SK-N-SH (cell line): Measurements from ENCODE around the gene MZF1. TPM values are rescaled to one million over a fixed set of nuclear protein-coding genes. Genes with fewer than 3 reads are reported as not detected.

Experiments
- CTCF ChIA-PET: fragments of 300-600, 350-600 bp; formaldehyde crosslinking; extraction: SDS; loops from one replicate; lab custom pipeline; 2021; lab: Yijun Ruan, JAX
- POLR2A ChIA-PET: fragments of 350-600 bp; sonication (Branson Sonifier 250); formaldehyde crosslinking; extraction: SDS; loops from one replicate; lab custom pipeline; 2020; ENCODE audit warnings: antibody characterized with exemption, inconsistent platforms; lab: Yijun Ruan, JAX
- DNase-seq: peaks from one replicate; pipeline ENCODE4 v3.0.0; 2012
- H2AFZ ChIP-seq: fragments of 200-600 bp; sonication (generic); 2 replicates; pipeline ENCODE4 v1.8.1; 2016; ENCODE audit warnings: antibody characterized with exemption, mild to moderate bottlenecking, low read depth
- H3F3A ChIP-seq: fragments of 200-600 bp; sonication (generic); replicated peaks from 2 replicates; pipeline ENCODE3; 2016; ENCODE audit warnings: antibody characterized with exemption, mild to moderate bottlenecking; ENCODE audit not compliant: insufficient read depth
- H3K27ac ChIP-seq, 2 experiments: fragments of 200-500 bp in 1 of 2; fragments of 200-600 bp in 1 of 2; sonication (Bioruptor generic) in 1 of 2; sonication (generic), shearing (Covaris generic) in 1 of 2; 2 replicates each; pipeline versions ENCODE4 v1.5.1 to v1.6.1; 2014 to 2016; ENCODE audit warnings: low read depth in 2 of 2, inconsistent platforms in 1 of 2, low read length in 1 of 2, mild to moderate bottlenecking in 1 of 2, mixed read lengths in 1 of 2
- H3K27me3 ChIP-seq: fragments of 200-600 bp; sonication (generic), shearing (Covaris generic); 2 replicates; pipeline ENCODE4 v1.6.1; 2016; ENCODE audit warnings: mixed run types; ENCODE audit not compliant: insufficient read depth
- H3K36me3 ChIP-seq, 2 experiments: fragments of 200-500 bp in 1 of 2; fragments of 200-600 bp in 1 of 2; sonication (Bioruptor generic) in 1 of 2; sonication (generic) in 1 of 2; replicated peaks in 1 of 2; 2 replicates each; pipeline versions ENCODE3 to v1.5.1; 2014 to 2016; ENCODE audit warnings: low read length in 1 of 2, mild to moderate bottlenecking in 1 of 2; ENCODE audit not compliant: insufficient read depth in 2 of 2, control insufficient read depth in 1 of 2
- H3K4me1 ChIP-seq, 2 experiments: fragments of 200-500 bp in 1 of 2; fragments of 200-600 bp in 1 of 2; sonication (Bioruptor generic) in 1 of 2; sonication (generic), shearing (Covaris generic) in 1 of 2; 2 replicates each; pipeline versions ENCODE4 v1.5.1 to v1.6.1; 2014 to 2016; ENCODE audit warnings: low read depth in 1 of 2, low read length in 1 of 2, mixed run types in 1 of 2; ENCODE audit not compliant: insufficient read depth in 2 of 2, control insufficient read depth in 1 of 2
- H3K4me2 ChIP-seq: fragments of 200-600 bp; sonication (generic), shearing (Covaris generic); 2 replicates; pipeline ENCODE4 v1.6.1; 2017; ENCODE audit warnings: mixed run types
- H3K4me3 ChIP-seq, 2 experiments: fragments of 200-500 bp in 1 of 2; fragments of 200-600 bp in 1 of 2; sonication (Bioruptor generic) in 1 of 2; sonication (generic), shearing (Covaris generic) in 1 of 2; 2 replicates each; pipeline versions ENCODE4 v1.5.1 to v1.8.1; 2014 to 2016; ENCODE audit warnings: low read depth in 2 of 2, inconsistent platforms in 1 of 2, low read length in 1 of 2, mild to moderate bottlenecking in 1 of 2, mixed read lengths in 1 of 2, moderate library complexity in 1 of 2
- H3K79me2 ChIP-seq: fragments of 200-600 bp; sonication (generic); 2 replicates; pipeline ENCODE4 v1.8.1; 2017; ENCODE audit warnings: mild to moderate bottlenecking; ENCODE audit not compliant: insufficient read depth
- H3K9ac ChIP-seq: fragments of 200-600 bp; sonication (generic); 2 replicates; pipeline ENCODE4 v1.6.1; 2017; ENCODE audit warnings: mixed run types
- H3K9me2 ChIP-seq: fragments of 200-600 bp; sonication (generic); 2 replicates; pipeline ENCODE4 v1.6.1; 2017; ENCODE audit warnings: mixed run types
- H3K9me3 ChIP-seq: fragments of 200-600 bp; sonication (generic); 2 replicates; pipeline ENCODE4 v1.6.1; 2017; ENCODE audit warnings: mixed run types, mild to moderate bottlenecking, moderate library complexity
- H4K20me1 ChIP-seq: fragments of 200-600 bp; sonication (generic); 2 replicates; pipeline ENCODE4 v1.6.1; 2017; ENCODE audit warnings: mild to moderate bottlenecking, mixed run types; ENCODE audit not compliant: insufficient read depth
- CHD2 ChIP-seq: fragments of 150-350 bp; IDR thresholded peaks from 2 replicates; pipeline ENCODE4 v1.6.1; 2018; ENCODE audit warnings: low read length; ENCODE audit not compliant: partially characterized antibody
- ELF1 ChIP-seq: IDR thresholded peaks from 2 replicates; pipeline ENCODE4 v1.4.0; 2012
- EP300 ChIP-seq, 2 experiments: IDR thresholded peaks; 2 replicates each; pipeline versions ENCODE4 v1.4.0 to v1.6.1; 2012; ENCODE audit warnings: borderline replicate concordance in 1 of 2, low read depth in 1 of 2, low read length in 1 of 2
- EZH2phosphoT487 ChIP-seq: fragments of 200-600 bp; sonication (generic); IDR thresholded peaks from 2 replicates; pipeline ENCODE4 v1.6.1; 2017; ENCODE audit warnings: low read depth, mixed run types, mild to moderate bottlenecking, antibody characterized with exemption, moderate library complexity, borderline replicate concordance
- GABPA ChIP-seq: IDR thresholded peaks from 2 replicates; pipeline ENCODE4 v1.4.0; 2012; ENCODE audit warnings: low read depth, mild to moderate bottlenecking
- JUND ChIP-seq: IDR thresholded peaks from 2 replicates; pipeline ENCODE4 v1.4.0; 2012
- NRF1 ChIP-seq: IDR thresholded peaks from 2 replicates; pipeline ENCODE4 v1.6.1; 2012; ENCODE audit warnings: low read depth, mild to moderate bottlenecking, low read length
- POLR2AphosphoS5 ChIP-seq: IDR thresholded peaks from 2 replicates; pipeline ENCODE4 v1.6.1; 2012; ENCODE audit warnings: low read depth, low read length
- RAD21 ChIP-seq: IDR thresholded peaks from 2 replicates; pipeline ENCODE4 v1.6.1; 2012; ENCODE audit warnings: mild to moderate bottlenecking, low read length
- RFX5 ChIP-seq: IDR thresholded peaks from 2 replicates; pipeline ENCODE4 v1.6.1; 2012; ENCODE audit warnings: mild to moderate bottlenecking, improper control_type of control experiment, low read length
- RXRA ChIP-seq: IDR thresholded peaks from 2 replicates; pipeline ENCODE4 v1.4.0; 2012; ENCODE audit warnings: low read depth, mild to moderate bottlenecking, borderline replicate concordance
- SMC3 ChIP-seq: IDR thresholded peaks from 2 replicates; pipeline ENCODE4 v1.6.1; 2012; ENCODE audit warnings: low read depth, low read length, improper control_type of control experiment
- TAF1 ChIP-seq: IDR thresholded peaks from 2 replicates; pipeline ENCODE4 v1.6.1; 2012; ENCODE audit warnings: low read depth, mild to moderate bottlenecking, low read length, moderate library complexity, borderline replicate concordance
- ZBTB33 ChIP-seq: IDR thresholded peaks from 2 replicates; pipeline ENCODE4 v1.4.0; 2012; ENCODE audit warnings: low read depth, borderline replicate concordance
- WGBS: methylation state at CpG from one replicate; pipeline ENCODE4 v1.1.6; 2017; ENCODE audit warnings: low lambda C conversion rate; 5-methylcytosine and 5-hydroxymethylcytosine counted together
- polyA plus RNA-seq, 3 experiments: library from polyadenylated mRNA; depleted of rRNA; stranded (reverse); fragments of >200 nt; gene quantifications; 2 replicates each; pipeline ENCODE4 v1.2.3, GENCODE V29; 2012
- TF ChIP-seq, protein P1 (sequence below): fragments of 150-350 bp; IDR thresholded peaks from 2 replicates; pipeline ENCODE4 v1.6.1; 2016; ENCODE audit warnings: mild to moderate bottlenecking, low read depth, low read length

MZF1 gene
- polyA plus RNA-seq, 1 of the 3 experiments (the other 2 are of a cell fraction) = 31.8 TPM

DNA sequence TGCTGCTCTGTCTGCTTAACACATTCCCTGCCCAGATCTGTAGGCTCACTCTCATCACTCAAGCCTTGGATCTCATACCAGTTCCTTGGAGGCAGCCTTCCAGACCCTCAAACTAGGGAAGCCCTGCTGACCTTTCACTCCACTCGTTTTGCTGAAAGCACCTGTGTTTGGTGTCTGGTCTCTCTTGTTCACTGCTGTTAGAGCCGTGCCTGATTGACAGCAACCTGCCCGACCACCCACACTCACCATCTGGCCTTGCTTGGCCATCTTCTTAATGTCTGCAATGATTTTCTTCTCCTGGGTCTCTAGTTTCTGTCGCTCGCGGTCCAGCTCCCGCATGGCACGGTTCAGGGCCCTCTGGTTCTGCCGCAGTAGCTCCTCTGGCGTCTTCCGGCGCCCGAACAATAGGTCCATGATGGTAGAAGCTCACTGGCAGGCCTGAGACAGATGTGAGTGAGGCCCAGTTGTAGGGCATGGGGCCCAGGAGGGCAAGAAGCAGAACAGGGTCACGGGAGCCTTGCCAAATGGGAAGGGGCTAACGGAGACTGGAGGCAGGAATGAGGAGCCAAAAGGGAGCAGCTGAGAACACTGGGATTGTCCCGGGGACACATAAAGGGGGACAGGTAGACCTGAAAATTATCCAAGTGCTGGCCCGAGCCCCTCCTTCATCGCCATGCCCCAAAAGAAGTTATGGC, 19.2 kb downstream of the MZF1 start:
- peaks cover 67% of the 10 kb centered on the region for H3F3A ChIP-seq
- H3K9ac ChIP-seq = peak overlapping the region; percentile 76
- H2AFZ ChIP-seq = no peak overlapping the region
- H3K79me2 ChIP-seq = peaks cover 56% of the 10 kb centered on the region
- H3K9me2 ChIP-seq = no peaks in the 10 kb centered on the region
- peaks cover 41 to 56% of the 10 kb centered on the region in 2 experiments for H3K36me3 ChIP-seq
- peak overlapping the region; percentile 92 for H3K4me2 ChIP-seq
- H3K4me1 ChIP-seq = peaks cover 17 to 40% of the 10 kb centered on the region in 2 experiments; a peak in 3 of 4 replicates
- no peak for DNase-seq
- H3K27me3 ChIP-seq = no peaks in the 10 kb centered on the region
- H3K4me3 ChIP-seq = peak overlapping the region; percentile 75 to 90
- ChIA-PET POLR2A (interaction anchor here (1.1 to 4.3 kb wide), 6 partner anchors 9 to 191 kb away, joined by 6 to 49 read pairs (median 10); partner anchors contain the start of genes TRIM28, ZBTB45 and ZNF497), CTCF (interaction anchor here (1.5 to 9.1 kb wide), 5 partner anchors 9 to 48 kb away, joined by 3 to 81 read pairs (median 9); partner anchors contain the start of gene ZBTB45)
- peaks cover 22% of the 10 kb centered on the region for H4K20me1 ChIP-seq
- TF ChIP-seq RXRA (no peak), TAF1 (no peak), CHD2 (no peak), JUND (no peak), ZBTB33 (no peak), EP300 (IDR thresholded peaks at IDR 0.05; ENCODE audit: borderline replicate concordance in 1 of 2, low read depth in 1 of 2, low read length in 1 of 2) (no peak), ELF1 (no peak), RAD21 (no peak), POLR2AphosphoS5 (no peak), RFX5 (no peak), NRF1 (no peak), EZH2phosphoT487 (no peak), GABPA (no peak), SMC3 (no peak)
- TF ChIP-seq, protein P1, sequence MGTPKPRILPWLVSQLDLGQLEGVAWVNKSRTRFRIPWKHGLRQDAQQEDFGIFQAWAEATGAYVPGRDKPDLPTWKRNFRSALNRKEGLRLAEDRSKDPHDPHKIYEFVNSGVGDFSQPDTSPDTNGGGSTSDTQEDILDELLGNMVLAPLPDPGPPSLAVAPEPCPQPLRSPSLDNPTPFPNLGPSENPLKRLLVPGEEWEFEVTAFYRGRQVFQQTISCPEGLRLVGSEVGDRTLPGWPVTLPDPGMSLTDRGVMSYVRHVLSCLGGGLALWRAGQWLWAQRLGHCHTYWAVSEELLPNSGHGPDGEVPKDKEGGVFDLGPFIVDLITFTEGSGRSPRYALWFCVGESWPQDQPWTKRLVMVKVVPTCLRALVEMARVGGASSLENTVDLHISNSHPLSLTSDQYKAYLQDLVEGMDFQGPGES = no peak
- 28% methylated on average over 18 of the region's 18 CpGs for WGBS
- H3K27ac ChIP-seq = peak overlapping the region; percentile 90 to 98
- H3K9me3 ChIP-seq = no peaks in the 10 kb centered on the region
